Prostate gland (tissue), 2 donors: ENCODE data around the gene AMOT. TPM values are rescaled to one million over a fixed set of nuclear protein-coding genes. Genes with fewer than 3 reads are reported as not detected.

Experiments used
- DNase-seq: peaks from one replicate; pipeline ENCODE4 v3.0.0-alpha.2; 2019; ENCODE audit warnings: low spot score
- H3K27ac ChIP-seq, 2 donors: fragments of 200-600 bp; sonication (generic); 2 replicates each; pipeline ENCODE4 v1.5.1; 2017 to 2019
- H3K27me3 ChIP-seq: fragments of 200-600 bp; sonication (generic); replicated peaks from 2 replicates; pipeline ENCODE4 v1.5.1; 2019; ENCODE audit not compliant: insufficient read depth
- H3K36me3 ChIP-seq, 2 donors: fragments of 200-600 bp; sonication (generic); 1 replicate in 1 of 2; 2 replicates in 1 of 2; pipeline versions ENCODE4 v1.5.1 to v1.8.1; 2017 to 2019
- H3K4me1 ChIP-seq: fragments of 200-600 bp; sonication (generic); replicated peaks from 2 replicates; pipeline ENCODE4 v1.5.1; 2019
- H3K4me3 ChIP-seq, 2 donors: fragments of 200-600 bp; sonication (generic); 2 replicates each; pipeline ENCODE4 v1.5.1; 2017 to 2019
- H3K9me3 ChIP-seq: fragments of 200-600 bp; sonication (generic); 2 replicates; pipeline ENCODE4 v1.5.1; 2017
- CTCF ChIP-seq, 4 experiments: fragments of 200-600 bp in 2 of 4; fragments of 450-650 bp in 2 of 4; sonication (generic) in 2 of 4; IDR thresholded peaks; 1 replicate in 3 of 4; 2 replicates in 1 of 4; pipeline ENCODE4 v1.5.1; 2016 to 2019; ENCODE audit warnings: antibody characterized with exemption in 4 of 4, mild to moderate bottlenecking in 2 of 4, moderate library complexity in 2 of 4
- POLR2A ChIP-seq: fragments of 450-650 bp; IDR thresholded peaks from one replicate; pipeline ENCODE4 v1.6.1; 2016; ENCODE audit warnings: antibody characterized with exemption, mild to moderate bottlenecking
- POLR2AphosphoS5 ChIP-seq: sonication (generic); formaldehyde crosslinking; IDR thresholded peaks from one replicate; pipeline ENCODE4 v1.6.1; 2017; ENCODE audit warnings: antibody characterized with exemption
- WGBS: methylation state at CpG from one replicate; pipeline ENCODE4 v1.1.5; 2018; 5-methylcytosine and 5-hydroxymethylcytosine counted together
- intact Hi-C: fragments of 100-400 bp; cut with DNase I; formaldehyde crosslinking; loops from one replicate; pipeline ENCODE4 v1.14.2; 2022
- total RNA-seq, 2 donors: library from RNA; depleted of rRNA; stranded (reverse); fragments of >200 nt; gene quantifications; one replicate each; pipeline ENCODE4 v1.1.0, GENCODE V29; 2016

Gene AMOT
- total RNA-seq, 2 donors from 2014 or later = 27.9 to 60.1 TPM

GRCh38 chrX:112768563-112768962, 72.1 kb downstream of the AMOT start:
- intact Hi-C loops = no loop called here
- Histone ChIP-seq H3K36me3 (no peaks in the 10 kb centered on the region), H3K4me1 (no peaks in the 10 kb centered on the region), H3K4me3 (no peak overlapping the region), H3K27ac (no peak overlapping the region), H3K27me3 (no peaks in the 10 kb centered on the region), H3K9me3 (no peaks in the 10 kb centered on the region)
- TF ChIP-seq POLR2A = no peak
- no peak for TF ChIP-seq CTCF (IDR thresholded peaks at IDR 0.05)
- TF ChIP-seq POLR2AphosphoS5 = no peak
- WGBS = 93% methylated on average over 2 of the region's 2 CpGs
- DNase-seq = no peak

GRCh38 chrX:112766774-112767173, 73.9 kb downstream of the AMOT start:
- Histone ChIP-seq H3K4me3 (no peak overlapping the region), H3K27me3 (no peaks in the 10 kb centered on the region), H3K27ac (no peak overlapping the region), H3K36me3 (no peaks in the 10 kb centered on the region), H3K4me1 (no peaks in the 10 kb centered on the region), H3K9me3 (no peaks in the 10 kb centered on the region)
- DNase-seq = no peak
- TF ChIP-seq POLR2A (no peak), CTCF (IDR thresholded peaks at IDR 0.05) (no peak), POLR2AphosphoS5 (no peak)
- intact Hi-C loops = no loop called here
- WGBS = 87% methylated on average over 2 of the region's 2 CpGs

GRCh38 chrX:112761242-112762207, 79.1 kb downstream of the AMOT start:
- Histone ChIP-seq H3K27me3 (no peaks in the 10 kb centered on the region), H3K9me3 (no peaks in the 10 kb centered on the region), H3K36me3 (no peaks in the 10 kb centered on the region), H3K27ac (no peak overlapping the region), H3K4me3 (no peak overlapping the region), H3K4me1 (no peaks in the 10 kb centered on the region)
- 88% methylated on average over 7 of the region's 7 CpGs for WGBS
- no peak for DNase-seq
- intact Hi-C loops = no loop called here
- no peak for TF ChIP-seq POLR2A
- TF ChIP-seq CTCF (IDR thresholded peaks at IDR 0.05) = no peak
- TF ChIP-seq POLR2AphosphoS5 = no peak

GRCh38 chrX:112760697-112761096, 79.9 kb downstream of the AMOT start:
- WGBS = 52% methylated on average over 2 of the region's 2 CpGs
- no peaks in the 10 kb centered on the region for H3K36me3 ChIP-seq
- TF ChIP-seq CTCF (IDR thresholded peaks at IDR 0.05) (no peak), POLR2AphosphoS5 (no peak), POLR2A (no peak)
- H3K4me3 ChIP-seq = no peak overlapping the region
- DNase-seq = no peak
- no peaks in the 10 kb centered on the region for H3K9me3 ChIP-seq
- H3K27me3 ChIP-seq = no peaks in the 10 kb centered on the region
- no peak overlapping the region for H3K27ac ChIP-seq
- H3K4me1 ChIP-seq = no peaks in the 10 kb centered on the region
- intact Hi-C loops = no loop called here

- Histone ChIP-seq H3K9me3 (no peaks in the 10 kb centered on the region), H3K4me3 (no peak overlapping the region), H3K36me3 (no peaks in the 10 kb centered on the region), H3K4me1 (no peaks in the 10 kb centered on the region), H3K27me3 (no peaks in the 10 kb centered on the region), H3K27ac (no peak overlapping the region)
- no peak for DNase-seq
- no peak for TF ChIP-seq CTCF (IDR thresholded peaks at IDR 0.05)
- TF ChIP-seq POLR2AphosphoS5 = no peak
- intact Hi-C loops = no loop called here
- WGBS = 57% methylated on average over 2 of the region's 2 CpGs
Measured at GRCh38 chrX:112759966-112760365, 80.7 kb downstream of the AMOT start.
